NCI-H1694 (cell line): ENCODE data around the gene SPATC1L.

ENCODE experiments used
- DNase-seq: peaks from one replicate; lab custom pipeline; 2025; lab: John Stamatoyannopoulos, UW

The SPATC1L gene

GRCh38 chr21:46120301-46121285 lies 63.7 kb downstream of the SPATC1L start:
- no peak for DNase-seq

- DNase-seq: no peak
Observed at GRCh38 chr21:46119637-46120271, 64.5 kb downstream of the SPATC1L start.

DNA sequence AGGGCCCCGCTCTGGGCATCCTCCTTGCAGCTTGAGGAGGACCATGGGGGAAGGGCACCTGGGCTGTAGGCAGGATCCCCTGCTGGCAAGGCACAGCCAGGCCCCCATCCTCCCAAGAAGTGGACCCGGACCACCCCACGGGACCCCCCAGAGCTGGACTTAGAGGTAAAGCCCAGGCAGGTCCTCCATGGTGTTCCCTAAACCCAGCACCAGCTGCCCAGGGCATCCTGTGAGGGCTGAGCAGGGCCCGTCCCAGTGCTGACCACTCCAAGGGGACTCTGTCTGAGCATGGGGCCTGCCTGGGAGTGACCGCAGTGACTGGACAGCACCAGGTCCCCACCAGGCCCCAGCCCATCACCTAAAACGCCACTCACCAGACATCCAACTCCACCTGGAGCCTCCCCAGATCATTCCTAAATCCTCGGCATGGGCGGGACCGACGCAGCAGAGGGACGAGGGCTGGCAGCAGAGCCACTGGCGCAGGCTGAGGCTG lies 65.1 kb downstream of the SPATC1L start:
- DNase-seq: no peak

- no peak for DNase-seq
Observed at GRCh38 chr21:46118316-46119143, 65.7 kb downstream of the SPATC1L start.

DNA sequence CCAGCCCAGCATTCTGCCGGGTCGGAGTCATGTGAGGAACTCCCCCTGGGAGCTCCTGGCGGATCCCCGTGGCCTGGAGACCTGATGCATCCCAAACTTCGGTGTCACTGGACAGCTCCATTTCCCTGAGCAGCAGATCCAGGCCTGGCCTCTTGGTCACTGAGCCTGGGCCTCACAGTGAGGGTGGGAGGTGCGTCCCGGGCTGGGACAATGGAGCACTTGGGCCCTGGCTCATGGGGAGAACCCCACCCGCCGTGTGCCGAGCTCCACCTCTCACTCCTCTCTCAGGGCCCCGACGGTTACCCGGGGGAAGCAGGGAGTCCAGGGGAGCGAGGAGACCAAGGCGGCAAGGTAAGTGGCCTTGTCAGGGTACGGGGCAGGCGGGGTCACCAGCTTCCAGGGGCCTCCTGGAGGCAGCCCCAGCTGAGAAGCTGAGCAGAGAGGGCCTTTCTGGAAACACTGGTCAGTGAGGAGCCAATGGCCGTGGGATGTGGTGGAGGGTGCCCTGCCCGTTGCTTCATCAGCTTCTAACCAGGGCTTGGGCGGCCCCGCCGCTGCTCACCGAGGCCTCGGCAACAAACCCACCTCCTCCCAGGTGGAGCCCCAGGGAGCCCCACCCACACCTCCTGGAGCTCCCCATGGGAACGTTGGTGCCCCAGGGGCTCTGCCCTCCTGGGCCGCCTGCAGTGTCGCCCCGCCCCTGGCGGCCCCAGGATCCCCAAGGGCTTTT lies 66.5 kb downstream of the SPATC1L start:
- no peak for DNase-seq

- DNase-seq: no peak
Observed at GRCh38 chr21:46116776-46117585, 67.3 kb downstream of the SPATC1L start.

GRCh38 chr21:46116189-46116775 lies 68.0 kb downstream of the SPATC1L start:
- DNase-seq: no peak

DNA sequence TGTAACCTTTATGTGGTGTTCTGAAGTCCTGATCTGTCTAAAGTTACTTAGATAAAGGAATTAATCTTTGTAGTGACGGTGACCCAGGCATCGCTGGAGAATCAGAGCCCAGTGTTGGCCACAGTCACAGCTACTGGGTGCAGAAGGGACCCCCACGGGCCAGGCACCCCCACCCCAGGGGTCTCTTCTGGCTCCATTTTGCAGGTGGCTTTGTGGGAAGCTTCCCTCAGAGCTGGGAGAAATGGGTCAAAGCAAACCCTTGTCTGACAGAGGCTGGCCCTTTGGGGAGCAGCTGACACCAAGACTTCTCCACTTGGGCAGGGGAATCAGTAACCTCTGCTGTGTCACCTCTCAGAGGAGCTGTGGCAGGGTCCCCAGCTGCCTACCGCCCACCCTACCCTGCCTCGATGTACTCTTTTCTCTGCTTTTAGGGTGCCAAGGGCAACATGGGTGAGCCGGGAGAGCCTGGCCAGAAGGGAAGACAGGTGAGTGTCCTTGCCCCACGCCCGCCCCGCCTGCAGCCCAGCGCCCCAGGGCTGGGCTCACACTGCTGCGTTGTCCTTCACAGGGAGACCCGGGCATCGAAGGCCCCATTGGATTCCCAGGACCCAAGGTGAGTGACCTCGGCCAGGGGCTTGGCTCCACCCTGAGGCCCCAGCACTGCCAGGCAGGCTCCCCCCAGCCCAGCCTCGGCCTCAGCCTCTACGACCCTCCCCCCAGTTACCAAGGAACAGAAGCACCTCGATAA lies 68.6 kb downstream of the SPATC1L start:
- DNase-seq: no peak

DNA sequence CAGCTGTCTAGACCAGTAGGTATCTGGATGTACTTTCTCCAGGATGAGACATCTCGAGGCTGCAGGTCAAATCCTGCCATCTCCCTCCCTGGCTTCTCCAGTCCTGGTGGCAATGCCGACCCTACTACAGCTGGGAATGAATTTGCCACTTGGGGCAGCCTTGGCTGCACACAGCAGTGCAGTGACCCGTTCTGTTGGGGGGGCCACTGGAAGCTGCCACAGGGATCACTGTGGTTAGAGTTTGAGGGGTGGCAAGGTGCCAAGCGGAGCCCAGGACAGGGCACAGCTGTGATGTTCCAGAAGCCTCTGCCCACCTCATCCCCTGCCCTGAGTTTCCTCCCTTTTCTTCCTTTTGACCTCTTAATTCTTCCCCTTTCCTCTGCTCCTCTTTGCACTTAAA lies 69.3 kb downstream of the SPATC1L start:
- DNase-seq: no peak

GRCh38 chr21:46113497-46114176 lies 70.6 kb downstream of the SPATC1L start:
- no peak for DNase-seq

DNA sequence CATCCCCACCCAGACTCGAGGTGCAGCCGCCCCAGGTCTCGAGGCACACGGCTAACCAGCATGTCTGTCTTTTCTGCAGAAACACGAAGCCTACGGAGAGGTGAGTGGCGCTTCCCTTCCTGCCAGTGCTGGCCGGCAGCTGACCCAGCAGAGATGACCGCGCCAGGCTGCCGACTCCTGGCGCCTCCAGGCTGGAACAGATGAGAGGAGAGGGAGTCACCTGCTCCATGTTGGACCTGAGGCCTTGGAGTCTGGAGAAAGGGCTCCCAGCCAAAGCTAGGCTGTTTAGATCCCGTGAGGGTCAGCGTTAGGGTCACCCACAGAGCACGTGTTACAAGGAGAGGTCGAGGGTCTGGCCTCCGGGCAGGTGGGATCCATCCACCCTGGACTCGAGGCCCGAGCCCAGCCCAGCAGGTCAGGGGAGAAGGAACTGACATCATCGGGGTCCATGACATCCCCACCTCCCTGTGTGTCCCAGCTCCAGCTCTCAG lies 71.5 kb downstream of the SPATC1L start:
- DNase-seq: no peak

DNA sequence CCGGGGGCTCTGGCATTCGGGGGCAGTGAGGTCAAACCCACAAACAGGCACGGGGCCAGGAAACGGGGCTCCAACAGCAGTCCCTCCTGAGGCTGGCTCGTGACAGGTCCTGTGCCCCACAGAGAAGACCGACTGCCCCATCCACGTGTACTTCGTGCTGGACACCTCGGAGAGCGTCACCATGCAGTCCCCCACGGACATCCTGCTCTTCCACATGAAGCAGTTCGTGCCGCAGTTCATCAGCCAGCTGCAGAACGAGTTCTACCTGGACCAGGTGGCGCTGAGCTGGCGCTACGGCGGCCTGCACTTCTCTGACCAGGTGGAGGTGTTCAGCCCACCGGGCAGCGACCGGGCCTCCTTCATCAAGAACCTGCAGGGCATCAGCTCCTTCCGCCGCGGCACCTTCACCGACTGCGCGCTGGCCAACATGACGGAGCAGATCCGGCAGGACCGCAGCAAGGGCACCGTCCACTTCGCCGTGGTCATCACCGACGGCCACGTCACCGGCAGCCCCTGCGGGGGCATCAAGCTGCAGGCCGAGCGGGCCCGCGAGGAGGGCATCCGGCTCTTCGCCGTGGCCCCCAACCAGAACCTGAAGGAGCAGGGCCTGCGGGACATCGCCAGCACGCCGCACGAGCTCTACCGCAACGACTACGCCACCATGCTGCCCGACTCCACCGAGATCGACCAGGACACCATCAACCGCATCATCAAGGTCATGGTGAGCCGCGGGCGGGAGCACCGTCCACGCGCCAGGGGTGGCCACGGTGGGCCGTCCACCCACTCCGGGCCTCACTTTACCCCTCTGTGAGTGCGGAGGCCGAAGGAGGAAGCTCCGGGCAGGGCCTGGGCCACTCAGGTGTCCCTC lies 72.2 kb downstream of the SPATC1L start:
- no peak for DNase-seq

DNA sequence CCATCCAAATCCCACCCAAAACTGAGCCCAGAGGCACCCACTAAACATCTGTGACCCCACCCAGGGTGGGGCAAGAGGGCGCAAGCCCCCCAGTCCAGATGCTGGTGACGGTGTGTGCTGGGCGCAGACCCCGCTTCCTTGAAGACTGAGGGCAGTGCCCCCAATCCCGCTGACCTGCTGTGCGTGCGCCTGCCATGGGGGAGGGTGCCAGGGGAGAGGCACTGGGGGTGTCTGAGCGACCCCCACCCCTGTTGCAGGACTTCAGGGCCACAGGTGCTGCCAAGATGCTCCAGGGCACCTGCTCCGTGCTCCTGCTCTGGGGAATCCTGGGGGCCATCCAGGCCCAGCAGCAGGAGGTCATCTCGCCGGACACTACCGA lies 73.1 kb downstream of the SPATC1L start:
- DNase-seq: no peak
